Brain microvascular endothelial cell (primary cell): ENCODE results near the gene TCL1A.

Experiments used
- DNase-seq: peaks from one replicate; pipeline ENCODE4 v3.0.0-alpha.2; 2020
- H3K27ac ChIP-seq: fragments of 250-450 bp; sonication (Bioruptor Pico); 2 replicates; pipeline ENCODE4 v1.5.1; 2020; ENCODE audit warnings: mild to moderate bottlenecking, moderate library complexity
- H3K27me3 ChIP-seq: fragments of 250-450 bp; sonication (Bioruptor Pico); replicated peaks from 2 replicates; pipeline ENCODE4 v1.5.1; 2020; ENCODE audit warnings: mild to moderate bottlenecking
- H3K36me3 ChIP-seq: fragments of 250-450 bp; sonication (Bioruptor Pico); replicated peaks from 2 replicates; pipeline ENCODE4 v1.5.1; 2020; ENCODE audit warnings: mild to moderate bottlenecking
- H3K4me3 ChIP-seq: 2 replicates; pipeline ENCODE4 v1.5.1; 2011; ENCODE audit warnings: low read depth, mild to moderate bottlenecking, control low read depth, low read length, moderate library complexity
- CTCF ChIP-seq: IDR thresholded peaks from 2 replicates; pipeline ENCODE4 v1.5.1; 2011; ENCODE audit warnings: low read depth, mild to moderate bottlenecking, moderate library complexity, low read length, control low read depth, inconsistent platforms; ENCODE audit errors: missing control alignments
- in situ Hi-C: cut with HindIII; loops from 2 replicates; pipeline ENCODE4 v1.10.0; 2017; ENCODE audit warnings: low sequenced_read_pairs, low pct_ligation_motif_present

The TCL1A gene

GRCh38 chr14:95711476-95712176, 2.3 kb downstream of the TCL1A start:
- H3K27me3 ChIP-seq = no peaks in the 10 kb centered on the region
- TF ChIP-seq CTCF = no peak
- DNase-seq = no peak
- H3K36me3 ChIP-seq = no peaks in the 10 kb centered on the region
- no peak overlapping the region for H3K4me3 ChIP-seq
- no peak overlapping the region for H3K27ac ChIP-seq
- in situ Hi-C loops = no loop called here

GRCh38 chr14:95710106-95710505, 3.8 kb downstream of the TCL1A start:
- Histone ChIP-seq H3K4me3 (no peak overlapping the region), H3K36me3 (no peaks in the 10 kb centered on the region), H3K27me3 (no peaks in the 10 kb centered on the region), H3K27ac (no peak overlapping the region)
- no peak for DNase-seq
- TF ChIP-seq CTCF = no peak
- in situ Hi-C loops = no loop called here

GRCh38 chr14:95707327-95707726, 6.6 kb downstream of the TCL1A start:
- no peak for DNase-seq
- no peak overlapping the region for H3K4me3 ChIP-seq
- no peak for TF ChIP-seq CTCF
- H3K27ac ChIP-seq = no peak overlapping the region
- H3K27me3 ChIP-seq = no peaks in the 10 kb centered on the region
- in situ Hi-C loops = no loop called here
- H3K36me3 ChIP-seq = no peaks in the 10 kb centered on the region

GRCh38 chr14:95705518-95705917, 8.4 kb downstream of the TCL1A start:
- no peak for TF ChIP-seq CTCF
- Histone ChIP-seq H3K4me3 (no peak overlapping the region), H3K27ac (no peak overlapping the region), H3K36me3 (no peaks in the 10 kb centered on the region), H3K27me3 (no peaks in the 10 kb centered on the region)
- in situ Hi-C loops = no loop called here
- DNase-seq = no peak

GRCh38 chr14:95703805-95704204, 10.1 kb downstream of the TCL1A start:
- H3K36me3 ChIP-seq = no peaks in the 10 kb centered on the region
- no peak overlapping the region for H3K4me3 ChIP-seq
- DNase-seq = no peak
- no peak overlapping the region for H3K27ac ChIP-seq
- no peak for TF ChIP-seq CTCF
- no peaks in the 10 kb centered on the region for H3K27me3 ChIP-seq
- in situ Hi-C loops = no loop called here

- TF ChIP-seq CTCF = no peak
- no peak for DNase-seq
- Histone ChIP-seq H3K4me3 (no peak overlapping the region), H3K27ac (no peak overlapping the region), H3K36me3 (no peaks in the 10 kb centered on the region), H3K27me3 (no peaks in the 10 kb centered on the region)
- in situ Hi-C loops = no loop called here
Observed at GRCh38 chr14:95703341-95703740, 10.6 kb downstream of the TCL1A start.
